Medulla oblongata (tissue), 1 donor: ENCODE measurements around the gene ZNF827.

ENCODE experiments used
- DNase-seq: peaks from one replicate; pipeline ENCODE4 v3.0.0-alpha.2; 2015; ENCODE audit errors: extremely low spot score

ZNF827 gene

DNA sequence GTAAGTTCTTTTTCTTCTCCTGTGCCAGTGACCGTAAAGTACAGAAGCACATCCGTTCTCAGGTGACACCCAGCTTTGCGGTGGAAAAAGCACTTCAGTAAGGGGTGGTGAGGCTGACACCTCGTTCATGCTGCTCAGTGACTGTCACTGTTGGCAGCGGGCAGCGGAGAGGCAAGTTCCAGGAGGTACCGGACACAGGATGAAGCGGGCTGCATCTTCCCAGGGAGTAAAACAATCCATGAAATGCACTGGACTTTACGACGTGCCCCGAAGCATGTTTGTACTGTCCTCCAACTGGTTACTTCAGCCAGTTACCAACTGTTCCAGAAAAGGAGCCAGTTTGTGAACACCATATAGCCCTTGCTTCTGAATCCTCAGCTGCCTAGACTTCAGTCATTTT, 110.7 kb downstream of the ZNF827 start:
- DNase-seq: no peak

DNA sequence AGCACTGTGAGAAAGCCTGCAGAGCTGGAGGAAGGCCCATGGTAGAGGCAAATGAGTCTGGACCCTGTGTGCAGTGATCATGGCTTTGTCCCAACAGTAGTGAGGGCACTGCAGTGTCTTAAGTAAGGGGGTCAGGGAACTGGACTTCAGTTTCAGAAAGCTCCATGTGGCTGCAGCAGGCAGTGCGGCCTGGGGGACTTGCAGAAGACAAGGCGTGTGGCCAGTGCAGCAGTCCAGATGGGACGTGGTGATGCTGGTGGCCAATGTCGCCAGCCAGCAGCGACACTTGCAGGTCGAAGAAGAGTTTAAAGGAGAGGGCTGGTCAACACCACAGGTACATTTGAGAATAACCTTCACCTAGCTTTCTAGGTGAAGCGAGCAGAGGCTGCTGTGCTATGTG, 113.4 kb downstream of the ZNF827 start:
- no peak for DNase-seq

DNA sequence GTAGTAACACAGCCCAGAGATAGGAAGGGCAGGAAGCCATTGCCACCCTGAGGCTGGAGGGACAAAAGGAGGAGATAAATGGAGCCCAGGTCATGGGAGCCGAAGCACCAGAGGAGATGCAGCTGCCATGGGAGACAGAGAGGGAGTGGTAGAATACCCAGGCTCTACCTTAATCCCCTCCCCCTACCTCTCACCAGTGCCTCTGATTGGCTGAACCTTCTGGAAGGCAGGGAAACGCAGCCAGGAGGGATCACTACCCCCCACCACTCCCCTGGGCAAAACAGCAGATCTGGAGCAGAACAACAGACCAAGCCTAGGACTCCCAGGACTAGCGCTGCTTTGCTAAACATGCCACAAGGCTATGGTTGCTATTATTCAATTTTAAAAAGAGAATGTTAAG, 114.2 kb downstream of the ZNF827 start:
- no peak for DNase-seq

DNA sequence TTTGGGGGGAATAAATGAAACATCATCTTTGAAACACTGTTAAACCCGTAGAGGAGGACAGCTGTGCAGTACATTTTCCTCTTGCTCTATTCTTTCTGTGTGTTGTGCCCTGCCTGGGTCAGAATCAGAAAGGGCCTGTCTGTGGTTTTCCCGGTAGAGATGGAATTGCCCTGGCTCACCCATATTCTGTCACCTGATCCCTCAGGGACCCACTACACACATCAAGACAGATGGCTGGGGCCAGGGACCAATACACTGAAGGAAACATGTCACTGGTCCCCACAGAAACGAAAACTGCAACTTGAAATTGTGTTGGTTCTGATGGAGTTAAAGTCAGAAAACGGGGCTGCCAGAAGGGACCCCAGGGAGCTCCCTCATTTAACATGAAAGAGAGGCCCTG, 114.9 kb downstream of the ZNF827 start:
- DNase-seq: no peak

DNA sequence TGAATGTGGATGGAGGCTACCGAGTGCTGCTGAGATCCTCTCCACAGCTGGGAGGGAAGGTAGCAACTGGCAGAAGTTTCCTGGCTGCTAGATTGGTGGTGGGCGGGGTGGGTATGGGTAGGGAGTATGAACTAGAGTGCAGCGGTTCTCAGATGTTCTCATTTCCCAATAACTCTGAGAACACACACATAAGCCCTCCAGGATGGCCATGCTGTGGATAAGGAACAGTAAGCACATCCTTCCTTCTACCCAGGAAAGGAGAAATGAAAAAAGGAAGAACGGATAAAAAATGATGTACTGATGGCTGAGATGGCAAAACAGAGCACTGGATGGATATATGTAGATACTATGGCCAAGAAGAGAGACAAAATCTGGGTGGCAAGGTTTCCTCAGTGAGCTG, 116.0 kb downstream of the ZNF827 start:
- DNase-seq: no peak

DNA sequence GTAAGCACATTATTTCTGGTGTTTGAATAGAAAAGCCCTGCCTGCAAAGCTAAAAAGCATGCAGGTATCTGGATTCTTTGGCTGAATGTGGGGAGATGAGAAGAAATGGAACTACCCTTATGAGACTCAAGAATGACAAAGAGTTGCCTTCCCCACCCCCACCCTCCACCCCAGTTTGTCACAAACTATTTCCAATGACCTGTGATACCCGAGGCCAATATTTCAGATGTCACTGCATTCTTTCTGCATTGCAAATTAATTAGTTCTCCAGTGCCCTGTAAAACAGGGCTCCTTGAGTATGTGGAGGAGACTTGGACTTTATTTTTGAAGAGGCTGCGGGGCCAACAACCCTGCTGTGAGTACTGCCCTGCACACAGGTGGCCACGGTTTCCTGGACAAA, 116.4 kb downstream of the ZNF827 start:
- DNase-seq: no peak

DNA sequence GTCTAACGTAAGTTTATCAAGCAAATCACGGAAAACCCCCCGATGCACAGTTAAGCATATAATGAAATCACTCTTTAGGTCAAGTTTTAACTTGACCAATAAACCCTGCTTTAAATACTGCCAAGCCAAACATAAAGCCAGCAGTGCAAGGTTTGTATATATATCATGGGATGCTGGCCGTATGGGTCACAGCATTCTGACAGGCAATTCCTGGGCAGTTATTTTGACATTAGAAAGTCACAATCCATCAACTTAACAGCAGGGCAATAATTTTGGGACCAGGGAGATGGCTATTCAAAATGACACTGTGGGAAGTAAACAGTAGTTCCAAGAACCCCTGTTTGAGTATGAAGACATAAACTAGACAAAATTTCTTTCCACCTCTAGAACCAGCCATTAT, 116.9 kb downstream of the ZNF827 start:
- DNase-seq: no peak

DNA sequence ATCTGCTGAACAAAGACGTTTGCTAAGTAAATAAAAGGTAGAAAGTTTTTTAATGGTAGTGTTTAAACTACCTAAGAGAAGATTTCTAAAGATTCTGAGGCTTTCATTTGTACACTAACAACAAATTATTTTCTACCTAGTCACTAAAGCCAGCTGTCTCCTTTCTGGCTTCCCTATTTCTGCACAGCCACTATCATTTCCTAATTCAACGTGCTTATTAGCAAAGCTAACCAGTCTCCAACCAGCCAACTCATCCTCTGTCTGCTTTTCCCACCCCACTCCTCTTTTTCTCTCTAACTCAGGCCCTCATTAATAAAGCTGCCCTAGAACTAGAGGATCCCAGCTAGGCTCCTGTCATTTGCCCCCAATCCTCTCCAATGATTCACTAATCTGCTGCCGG, 118.2 kb downstream of the ZNF827 start:
- DNase-seq: no peak

DNA sequence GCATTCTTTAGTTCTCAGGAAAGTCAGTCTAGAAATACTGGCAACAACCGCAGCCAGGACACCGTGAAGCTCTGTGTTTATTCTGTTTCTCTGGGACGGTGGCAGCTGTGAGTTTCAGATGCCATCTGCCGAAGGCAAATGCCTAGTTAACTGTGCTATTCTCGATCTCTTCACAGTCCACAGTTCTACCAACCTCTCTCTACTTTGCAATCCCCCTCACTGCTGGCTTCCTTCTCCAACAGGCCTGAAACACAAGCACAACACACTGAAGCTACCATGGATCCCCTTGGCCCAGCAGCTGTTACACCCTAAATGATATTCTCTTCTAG, 118.8 kb downstream of the ZNF827 start:
- DNase-seq: peak; percentile 76

DNA sequence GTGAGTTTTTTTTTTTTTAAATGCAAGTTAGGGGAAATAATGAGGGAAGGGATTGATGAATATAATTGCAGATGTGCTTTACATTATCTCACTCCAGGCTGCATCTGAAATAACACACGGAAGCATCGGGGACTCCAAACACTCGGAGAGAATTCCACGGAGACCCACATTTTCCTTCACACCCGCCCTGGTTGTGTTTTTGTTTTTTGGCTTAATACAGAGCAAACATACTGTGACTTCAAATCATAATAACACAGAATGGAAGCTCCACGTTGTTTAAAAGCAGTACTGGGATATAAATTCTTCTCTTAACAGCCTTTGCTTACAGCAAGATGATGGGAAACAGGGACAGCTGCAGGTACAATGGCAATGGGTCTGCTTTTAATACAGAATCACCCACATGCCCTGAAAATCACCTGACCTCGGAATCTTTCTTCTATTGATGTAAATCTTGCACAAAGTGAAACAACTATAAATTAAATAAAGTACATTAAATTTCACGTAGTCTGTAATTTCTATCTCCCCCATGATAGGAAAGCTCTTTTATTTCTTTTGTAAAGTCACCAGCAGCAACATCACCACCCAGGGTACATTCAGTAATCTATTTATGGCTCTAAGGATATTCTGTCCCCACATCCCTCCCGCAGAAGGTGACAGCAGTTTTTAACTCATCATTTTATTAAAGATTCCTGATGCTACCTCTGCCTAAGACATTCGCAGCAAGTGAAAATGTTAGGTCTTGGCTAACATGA, 119.3 kb downstream of the ZNF827 start:
- DNase-seq: no peak

DNA sequence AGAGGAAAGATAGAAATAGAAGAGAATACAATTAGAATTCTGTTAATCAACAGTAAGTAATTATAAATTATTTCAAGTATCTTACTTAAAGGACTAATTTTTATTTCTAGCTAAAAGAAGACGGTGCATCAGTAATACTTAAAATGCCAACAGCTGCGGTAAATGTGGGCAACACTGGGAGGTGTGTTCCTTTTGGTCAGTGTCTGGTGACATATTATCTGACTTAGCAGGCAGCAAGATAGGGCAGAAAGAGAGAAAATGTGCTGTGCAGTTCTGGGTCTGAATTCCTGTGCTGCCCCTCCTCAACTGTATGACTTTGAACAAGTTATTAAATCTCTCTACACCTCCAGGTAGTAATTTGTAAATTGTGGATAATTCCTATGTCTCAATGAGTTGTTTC, 120.6 kb downstream of the ZNF827 start:
- DNase-seq: no peak

DNA sequence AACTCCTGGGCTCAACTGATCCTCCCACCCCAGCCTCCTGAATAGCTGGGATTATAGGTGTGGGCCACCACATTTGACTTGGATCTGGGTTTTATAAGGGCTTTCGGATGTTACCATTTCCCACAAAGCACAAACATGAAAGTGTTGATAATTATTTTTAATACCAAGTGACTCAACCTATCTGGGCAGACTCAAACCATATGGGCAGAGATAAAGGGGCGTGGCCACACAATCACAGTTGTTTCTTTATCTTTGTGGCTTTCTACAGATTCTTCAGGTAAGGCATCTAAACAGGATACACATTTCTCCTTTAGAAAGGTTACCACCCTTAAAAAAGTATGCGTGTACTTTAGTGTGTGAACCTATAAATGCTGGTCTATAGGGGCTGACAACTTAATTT, 122.5 kb downstream of the ZNF827 start:
- no peak for DNase-seq

DNA sequence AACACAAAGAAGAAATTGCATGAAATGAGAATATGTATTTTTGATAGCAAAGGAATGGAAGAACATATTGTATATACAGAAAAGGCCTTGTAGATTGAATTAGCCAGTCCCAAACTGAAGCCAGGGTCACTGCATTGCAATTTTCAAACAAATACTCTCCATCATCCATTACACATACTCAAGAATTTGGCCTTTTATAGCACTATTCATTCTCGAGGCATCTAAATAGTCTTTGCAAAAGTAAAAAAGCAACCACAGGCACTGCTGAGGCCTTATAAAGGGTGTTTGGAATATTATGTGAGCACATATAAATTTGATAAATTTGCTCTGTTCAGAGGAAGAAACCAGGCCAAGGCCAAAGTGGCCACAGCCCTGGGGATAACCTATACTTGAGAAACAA, 123.0 kb downstream of the ZNF827 start:
- no peak for DNase-seq

DNA sequence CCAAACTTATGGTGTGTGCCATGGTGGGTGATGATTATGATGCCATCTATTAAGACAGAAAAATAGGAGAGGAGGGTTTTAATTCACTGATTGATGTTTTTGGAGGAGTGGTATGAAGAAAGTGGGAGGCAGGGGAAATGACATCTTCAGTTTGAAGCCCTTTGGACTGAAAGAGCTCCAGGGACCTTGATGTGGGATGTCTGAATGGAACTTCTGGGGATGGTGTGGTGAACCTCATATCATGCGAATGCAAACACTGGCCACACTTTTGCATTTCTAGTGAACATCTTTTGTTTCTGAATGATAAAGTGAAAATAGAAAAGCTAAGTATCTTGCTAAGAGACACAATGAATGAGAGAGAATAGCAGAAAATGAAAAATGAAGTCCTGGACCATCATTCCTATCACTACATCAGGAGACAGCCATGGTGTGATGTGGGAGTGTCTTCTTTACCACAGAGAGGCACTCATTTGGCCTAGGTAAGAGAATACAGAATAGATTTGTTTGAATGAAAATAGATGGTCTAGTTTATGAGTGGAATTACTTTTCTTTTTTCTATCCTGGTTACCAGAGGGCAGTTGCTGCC, 123.5 kb downstream of the ZNF827 start:
- no peak for DNase-seq

DNA sequence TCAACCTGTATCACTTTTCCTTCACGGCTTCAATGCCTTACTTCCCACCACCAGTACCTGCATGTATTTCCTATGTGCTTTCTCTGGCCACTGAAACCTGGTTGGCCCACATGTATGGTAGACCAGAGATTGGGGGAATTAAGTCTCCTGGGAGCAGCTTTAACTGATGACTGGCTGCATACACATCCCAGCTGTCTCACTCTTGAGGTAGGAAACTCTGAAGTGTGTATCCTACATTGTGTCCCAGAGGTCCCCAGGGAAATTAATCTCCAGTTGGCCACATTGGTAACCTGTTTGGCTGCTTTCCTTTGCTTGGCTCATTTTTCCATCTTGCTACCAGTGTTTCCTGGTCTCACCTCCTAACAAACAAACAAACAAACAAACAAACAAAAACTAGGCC, 124.4 kb downstream of the ZNF827 start:
- no peak for DNase-seq

DNA sequence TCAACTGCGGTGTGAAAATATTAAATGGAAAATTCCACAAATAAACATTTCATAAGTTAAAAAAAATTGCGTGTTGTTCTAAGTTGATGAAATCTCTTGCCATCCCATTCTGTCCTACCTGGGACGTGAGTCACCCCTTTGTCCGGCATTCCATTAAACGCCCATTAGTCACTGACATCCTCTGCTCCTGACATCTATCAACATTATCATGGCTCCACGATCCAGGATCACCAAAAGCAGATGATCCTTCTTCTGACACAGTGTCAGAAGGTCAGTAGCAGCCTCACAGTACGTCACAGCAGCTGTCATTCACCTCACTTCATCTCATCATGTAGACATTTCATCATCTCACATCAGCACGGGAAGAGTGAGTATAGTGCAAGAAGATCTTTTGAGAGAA, 125.7 kb downstream of the ZNF827 start:
- no peak for DNase-seq

DNA sequence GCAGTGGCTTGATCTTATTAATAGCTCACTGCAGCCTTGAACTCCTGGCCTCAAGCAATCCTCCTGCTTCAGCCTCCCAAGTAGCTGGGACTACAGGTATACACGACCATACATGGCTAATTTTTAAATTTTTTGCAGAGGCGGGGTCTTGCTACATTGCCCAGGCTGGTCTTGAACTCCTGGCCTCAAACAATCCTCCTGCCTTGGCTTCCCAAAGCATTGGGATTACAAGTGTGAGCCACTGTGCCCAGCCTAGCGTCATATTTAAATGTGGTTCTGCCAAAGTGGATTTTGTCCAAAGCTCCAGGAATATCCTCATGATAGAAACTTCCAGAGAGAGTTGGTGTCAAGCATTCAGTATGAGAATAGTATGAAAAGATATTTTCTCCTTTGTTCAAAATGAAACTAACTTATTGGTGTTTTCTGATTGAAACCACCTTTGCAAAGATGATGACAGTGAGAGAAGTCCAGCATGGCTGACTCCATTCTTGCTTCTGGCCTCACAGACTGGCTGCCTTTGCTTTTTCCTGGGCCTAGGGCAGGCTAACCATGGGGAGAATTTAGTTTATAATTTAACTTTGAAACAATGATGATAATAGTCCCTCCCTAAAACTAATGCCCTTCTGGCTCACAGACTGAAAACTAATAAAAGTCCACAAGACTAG, 129.6 kb downstream of the ZNF827 start:
- no peak for DNase-seq

DNA sequence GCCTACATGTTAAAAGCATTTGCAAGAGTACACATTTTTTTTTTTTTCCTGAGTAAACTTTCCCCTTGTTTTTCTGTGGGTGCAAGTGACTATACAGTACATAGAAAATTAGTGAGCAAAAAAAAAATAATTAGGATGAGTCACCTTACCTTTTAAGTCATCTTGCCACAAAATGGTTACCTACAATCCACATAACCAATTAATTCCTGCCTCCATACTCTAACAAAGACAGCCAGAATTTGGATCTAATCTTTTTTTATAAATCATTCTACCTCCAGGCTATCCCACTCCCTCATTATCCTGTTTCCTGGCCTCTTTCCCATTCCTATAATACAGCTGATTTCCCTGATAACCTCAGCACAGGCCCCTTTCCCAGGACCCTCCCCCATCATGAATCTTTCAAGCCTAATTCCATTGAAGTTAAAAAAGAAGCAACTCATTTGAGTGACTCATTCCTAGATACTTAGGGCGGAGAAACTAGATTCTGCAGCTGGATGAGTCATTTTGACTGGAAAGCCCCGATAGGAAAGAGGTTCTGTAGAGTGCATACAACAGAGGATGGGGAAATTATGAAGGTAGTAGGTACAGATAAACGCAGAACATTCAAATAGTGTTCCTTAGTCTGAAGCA, 130.5 kb downstream of the ZNF827 start:
- DNase-seq: no peak

DNA sequence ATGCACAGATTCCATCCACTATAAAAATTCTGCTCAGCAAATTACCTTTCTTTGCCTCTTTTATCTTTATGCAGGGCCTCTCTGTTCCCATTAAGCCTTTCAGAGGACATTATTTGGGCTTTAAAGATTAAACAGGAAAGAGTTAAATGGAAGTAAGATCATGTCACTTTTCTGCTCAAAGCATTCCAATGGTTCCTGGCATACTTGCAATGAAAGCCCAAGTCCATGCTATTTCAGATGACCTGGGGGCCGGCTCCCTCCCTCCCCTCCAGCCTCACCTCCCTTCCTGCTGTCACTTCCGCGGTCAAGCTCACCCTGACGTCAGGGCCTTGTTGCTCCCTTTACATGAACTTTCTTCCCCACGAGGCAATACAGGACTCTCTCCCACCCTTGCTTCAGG, 133.1 kb downstream of the ZNF827 start:
- no peak for DNase-seq

DNA sequence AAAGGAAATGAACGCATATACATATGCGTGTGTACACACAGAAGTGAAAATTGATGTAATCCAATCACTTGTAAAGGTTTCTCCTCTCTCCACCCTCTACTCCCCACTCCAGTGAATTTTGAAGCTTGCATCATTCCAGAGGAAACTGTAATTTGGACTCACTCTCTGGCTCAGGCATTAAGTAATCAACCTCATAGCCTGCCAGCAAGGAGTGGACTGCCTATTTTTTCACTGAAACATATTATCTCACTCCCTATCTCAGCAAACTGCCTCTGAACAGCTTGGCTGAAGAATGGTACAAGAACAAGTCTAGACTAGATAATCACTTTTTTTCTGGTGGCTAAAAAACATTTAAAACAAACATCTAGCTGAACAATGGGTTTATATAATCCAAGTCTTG, 134.5 kb downstream of the ZNF827 start:
- DNase-seq: no peak

DNA sequence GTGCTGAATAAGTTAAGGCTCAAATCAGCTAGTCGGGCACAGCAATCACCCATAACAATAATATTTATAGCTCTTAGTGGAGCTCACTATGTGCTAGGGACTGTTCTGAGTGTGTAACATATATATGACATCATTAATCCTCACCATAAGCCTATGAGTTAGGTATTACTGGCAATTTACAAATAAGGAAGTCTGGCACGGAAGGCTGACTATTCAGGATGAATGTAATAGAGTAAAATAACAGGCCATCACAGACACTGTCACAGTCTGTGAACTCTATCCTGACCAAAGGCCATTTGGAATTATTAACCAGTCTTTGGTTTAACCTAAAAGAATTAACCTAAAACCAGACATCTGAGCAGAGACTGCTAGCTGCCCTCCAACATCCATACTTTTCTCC, 139.4 kb downstream of the ZNF827 start:
- DNase-seq: no peak

DNA sequence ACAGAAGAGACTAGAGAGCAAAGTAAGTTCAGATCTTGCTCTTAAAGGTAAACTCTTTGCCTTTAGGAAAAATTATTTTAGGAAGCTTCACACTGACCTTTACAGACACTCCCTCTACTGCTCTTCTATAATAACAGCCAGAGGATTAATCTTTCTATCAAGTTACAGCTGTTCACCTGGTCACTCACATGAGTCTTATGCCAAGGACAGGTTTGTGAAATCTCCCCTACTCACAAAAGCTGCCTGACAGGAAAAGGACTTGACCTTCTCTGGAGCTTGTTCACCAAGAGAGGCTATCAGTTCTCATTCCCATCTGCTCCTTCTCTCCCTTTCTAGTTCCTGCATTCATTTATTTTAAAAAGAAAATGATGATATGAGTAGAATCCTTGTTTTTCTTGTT, 141.3 kb downstream of the ZNF827 start:
- no peak for DNase-seq

DNA sequence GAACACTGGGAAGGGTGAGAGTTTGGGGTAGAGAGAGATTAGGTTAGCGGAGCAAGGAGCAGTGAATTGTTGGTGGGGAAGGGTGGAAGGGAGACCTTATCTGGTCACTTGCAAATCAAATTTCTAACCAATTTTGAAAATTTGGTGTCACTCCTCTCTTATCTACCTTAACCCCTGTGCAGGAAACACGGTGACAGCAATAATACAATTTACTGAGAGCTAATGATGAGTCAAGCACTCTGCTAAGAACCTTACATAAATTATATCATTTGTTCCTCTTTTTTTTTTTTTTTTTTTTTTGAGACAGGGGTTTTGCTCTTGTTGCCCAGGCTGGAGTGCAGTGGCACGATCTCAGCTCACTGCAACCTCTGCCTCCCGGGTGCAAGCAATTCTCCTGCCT, 142.3 kb downstream of the ZNF827 start:
- no peak for DNase-seq
